ENCODE results near the gene ARMH3. TPM values are rescaled to one million over a fixed set of nuclear protein-coding genes. Genes with fewer than 3 reads are reported as not detected.

The ARMH3 gene
- total RNA-seq, 1 donor from 2014 or later: 10.7 TPM

DNA sequence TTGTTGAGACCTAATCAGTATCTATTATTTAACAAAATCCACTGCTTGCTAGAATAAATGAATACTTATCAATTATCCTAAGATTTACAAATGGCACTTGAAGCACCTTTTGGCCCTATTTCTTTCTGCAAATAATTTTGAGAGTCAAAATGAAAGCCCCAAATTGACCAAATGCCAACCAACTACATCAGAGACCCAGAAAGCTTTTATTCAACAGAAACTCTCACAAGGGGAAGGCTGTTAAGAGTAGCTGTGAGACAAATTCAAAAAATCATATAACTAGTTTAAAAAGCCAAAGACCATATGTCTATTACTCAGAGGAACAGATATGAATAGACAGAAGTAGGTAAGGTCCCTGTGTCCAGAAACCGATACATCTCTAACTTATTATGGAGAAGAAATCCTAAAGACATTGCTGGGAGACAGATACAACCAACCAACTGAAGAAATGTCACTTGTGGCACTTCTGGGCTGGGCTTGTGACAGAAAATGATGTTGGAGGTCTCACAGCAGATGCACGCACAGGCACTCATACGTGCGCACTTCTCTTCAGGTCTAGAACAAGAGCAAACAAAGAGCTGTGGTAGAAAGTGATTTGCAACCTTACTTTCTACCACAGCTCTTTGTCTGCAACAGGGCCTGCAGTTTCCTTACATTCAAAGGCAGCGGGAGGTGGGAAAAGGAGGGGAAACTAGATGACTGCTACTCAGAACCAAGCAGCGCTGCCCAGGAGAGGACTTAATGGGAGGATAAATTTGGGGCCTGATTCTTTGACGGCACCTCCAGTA, 153.7 kb downstream of the ARMH3 start:
- H3K4me3 ChIP-seq (ENCODE audit: low read depth, low read length): no peak overlapping the region
- no peaks in the 10 kb centered on the region for H3K27me3 ChIP-seq (ENCODE audit: control insufficient read depth, insufficient read depth, low read length)
- no peaks in the 10 kb centered on the region for H3K36me3 ChIP-seq (ENCODE audit: control insufficient read depth, insufficient read depth, low read length)
- no peak for DNase-seq (ENCODE audit: low read depth)
- TF ChIP-seq CTCF (IDR thresholded peaks at IDR 0.05; ENCODE audit: insufficient read depth, low read length, poor library complexity, severe bottlenecking): no peak

- no peak overlapping the region for H3K4me3 ChIP-seq (ENCODE audit: low read depth, low read length)
- no peak for TF ChIP-seq CTCF (IDR thresholded peaks at IDR 0.05; ENCODE audit: insufficient read depth, low read length, poor library complexity, severe bottlenecking)
- H3K36me3 ChIP-seq (ENCODE audit: control insufficient read depth, insufficient read depth, low read length): no peaks in the 10 kb centered on the region
- H3K27me3 ChIP-seq (ENCODE audit: control insufficient read depth, insufficient read depth, low read length): no peaks in the 10 kb centered on the region
- DNase-seq (ENCODE audit: low read depth): no peak
Observed at GRCh38 chr10:101901340-101901739, 154.6 kb downstream of the ARMH3 start.

- no peak for TF ChIP-seq CTCF (IDR thresholded peaks at IDR 0.05; ENCODE audit: insufficient read depth, low read length, poor library complexity, severe bottlenecking)
- Histone ChIP-seq H3K36me3 (ENCODE audit: control insufficient read depth, insufficient read depth, low read length) (no peaks in the 10 kb centered on the region), H3K27me3 (ENCODE audit: control insufficient read depth, insufficient read depth, low read length) (no peaks in the 10 kb centered on the region), H3K4me3 (ENCODE audit: low read depth, low read length) (no peak overlapping the region)
- DNase-seq (ENCODE audit: low read depth): no peak
Observed at GRCh38 chr10:101897633-101898032, 158.3 kb downstream of the ARMH3 start.

DNA sequence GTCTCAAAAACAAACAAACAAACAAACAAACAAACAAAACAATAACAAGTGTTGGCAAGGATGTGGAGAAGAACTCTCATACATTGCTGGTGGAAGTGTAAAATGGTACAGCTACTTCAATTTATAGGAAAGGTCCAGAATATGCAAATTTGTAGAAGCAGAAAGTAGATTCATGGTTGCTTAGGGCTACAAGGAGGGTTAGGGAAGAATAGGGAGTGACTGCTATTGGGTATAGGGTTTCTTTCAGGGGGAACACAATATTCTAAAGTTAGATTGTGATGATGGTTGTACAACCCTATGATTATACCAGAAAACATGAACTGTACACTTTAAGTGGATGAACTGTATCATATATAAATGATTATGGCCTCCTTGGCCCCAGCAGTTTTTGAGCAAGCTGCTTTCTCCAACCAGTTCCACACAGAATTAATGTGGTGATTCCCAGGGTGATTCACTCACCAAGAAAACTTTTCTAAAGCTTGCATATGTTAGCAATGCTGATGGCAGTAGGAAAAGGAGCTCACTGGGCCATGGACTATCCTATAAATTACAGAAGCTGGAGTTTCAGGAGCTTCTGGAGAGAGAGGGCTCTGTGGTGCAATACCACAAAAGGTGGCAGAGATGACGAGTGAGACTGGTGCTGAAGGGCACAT, 159.6 kb downstream of the ARMH3 start:
- no peak overlapping the region for H3K4me3 ChIP-seq (ENCODE audit: low read depth, low read length)
- H3K36me3 ChIP-seq (ENCODE audit: control insufficient read depth, insufficient read depth, low read length): no peaks in the 10 kb centered on the region
- no peaks in the 10 kb centered on the region for H3K27me3 ChIP-seq (ENCODE audit: control insufficient read depth, insufficient read depth, low read length)
- no peak for DNase-seq (ENCODE audit: low read depth)
- TF ChIP-seq CTCF (IDR thresholded peaks at IDR 0.05; ENCODE audit: insufficient read depth, low read length, poor library complexity, severe bottlenecking): no peak

- no peak for TF ChIP-seq CTCF (IDR thresholded peaks at IDR 0.05; ENCODE audit: insufficient read depth, low read length, poor library complexity, severe bottlenecking)
- Histone ChIP-seq H3K27me3 (ENCODE audit: control insufficient read depth, insufficient read depth, low read length) (no peaks in the 10 kb centered on the region), H3K4me3 (ENCODE audit: low read depth, low read length) (no peak overlapping the region), H3K36me3 (ENCODE audit: control insufficient read depth, insufficient read depth, low read length) (no peaks in the 10 kb centered on the region)
- DNase-seq (ENCODE audit: low read depth): no peak
Observed at GRCh38 chr10:101895781-101896180, 160.2 kb downstream of the ARMH3 start.

Data from kidney epithelial cell (primary cell).